GM12891 (cell line): Measurements from ENCODE around the gene RILPL2.

Source experiments
- DNase-seq: peaks from one replicate; pipeline ENCODE4 v3.0.0; 2011; ENCODE audit warnings: low spot score; ENCODE audit not compliant: insufficient read length
- FAIRE-seq: peaks from 2 replicates; lab custom pipeline; 2011; peaks lifted over from hg19 to GRCh38; lab: Jason Lieb, UNC
- PAX5 ChIP-seq: IDR thresholded peaks from 2 replicates; pipeline ENCODE4 v1.6.1; 2011; ENCODE audit warnings: low read length, moderate library complexity, mild to moderate bottlenecking; ENCODE audit not compliant: insufficient read depth, severe bottlenecking
- POLR2A ChIP-seq: IDR thresholded peaks from 2 replicates; pipeline ENCODE4 v1.6.1; 2011; ENCODE audit warnings: low read depth, low read length, control low read depth
- POLR2AphosphoS5 ChIP-seq: IDR thresholded peaks from 2 replicates; pipeline ENCODE4 v1.6.1; 2011; ENCODE audit warnings: low read depth, low read length, control low read depth
- POU2F2 ChIP-seq: IDR thresholded peaks from 2 replicates; pipeline ENCODE4 v1.6.1; 2011; ENCODE audit warnings: low read depth, mild to moderate bottlenecking, control low read depth, low read length, moderate library complexity
- SPI1 ChIP-seq: IDR thresholded peaks from 2 replicates; pipeline ENCODE4 v1.6.1; 2011; ENCODE audit warnings: low read depth, low read length, control low read depth
- TAF1 ChIP-seq: IDR thresholded peaks from 2 replicates; pipeline ENCODE4 v1.6.1; 2011; ENCODE audit warnings: low read depth, low read length, control low read depth

The RILPL2 gene

DNA sequence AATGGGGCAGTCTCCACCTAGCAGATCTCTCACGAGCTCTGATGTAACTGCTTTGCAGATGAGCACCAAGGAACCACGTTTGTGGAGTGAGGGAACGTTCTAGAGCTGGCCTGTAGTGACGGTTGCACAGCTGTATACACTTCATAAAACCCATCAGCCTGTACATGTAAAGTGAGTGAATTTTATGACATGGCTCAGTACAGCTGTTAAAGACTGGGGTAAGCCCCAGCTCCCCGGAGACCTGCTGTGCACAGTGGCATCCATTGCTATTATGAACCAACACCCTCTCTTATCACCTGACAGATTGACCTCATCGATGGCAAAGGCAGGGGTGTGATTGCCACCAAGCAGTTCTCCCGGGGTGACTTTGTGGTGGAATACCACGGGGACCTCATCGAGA lies 31.9 kb downstream of the RILPL2 start:
- TF ChIP-seq TAF1 (no peak), SPI1 (no peak)
- FAIRE-seq (no peak), DNase-seq (no peak)

DNA sequence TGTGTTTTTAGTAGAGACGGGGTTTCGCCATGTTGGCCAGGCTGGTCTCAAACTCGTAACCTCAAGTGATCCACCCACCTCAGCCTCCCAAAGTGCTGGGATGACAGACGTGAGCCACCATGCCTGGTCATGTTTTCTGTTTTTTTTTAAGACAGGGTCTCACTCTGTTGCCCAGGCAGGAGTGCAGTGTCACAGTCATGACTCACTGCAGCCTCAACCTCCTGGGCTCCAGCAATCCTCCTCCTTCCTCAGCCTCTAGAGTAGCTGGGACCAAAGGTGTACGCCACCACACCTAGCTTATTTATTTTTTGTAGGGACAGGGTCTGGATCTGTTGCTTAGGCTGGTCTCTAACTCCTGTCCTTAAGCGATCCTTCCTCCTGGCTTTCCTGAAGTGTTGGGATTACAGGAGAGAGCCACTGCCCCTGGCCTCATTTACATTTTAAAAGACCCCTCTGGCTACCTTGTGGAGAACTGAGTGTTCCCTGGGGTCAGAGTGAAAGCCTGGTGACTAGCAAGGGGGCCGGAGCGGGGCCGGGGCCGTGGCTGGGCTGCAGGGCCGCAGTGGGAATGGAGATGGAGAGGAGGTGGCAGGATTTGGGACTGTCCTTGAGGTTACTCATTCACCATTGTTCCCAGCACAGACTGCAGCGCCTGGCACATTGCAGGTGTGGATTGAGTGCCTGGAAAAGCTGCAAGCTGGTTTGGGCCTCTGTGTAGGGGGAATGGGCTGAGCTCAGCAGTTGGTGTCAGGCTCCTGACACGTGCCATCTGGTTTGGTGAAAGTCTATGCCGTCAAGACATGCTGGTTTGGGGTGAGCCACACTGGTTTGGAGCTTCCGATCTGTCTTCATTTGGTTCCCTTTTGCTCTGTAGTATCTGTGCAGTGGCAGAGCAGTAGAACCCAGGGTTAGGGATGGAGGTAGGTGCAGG lies 34.5 kb downstream of the RILPL2 start:
- no peak for TF ChIP-seq POLR2AphosphoS5
- DNase-seq (no peak), FAIRE-seq (no peak)

DNA sequence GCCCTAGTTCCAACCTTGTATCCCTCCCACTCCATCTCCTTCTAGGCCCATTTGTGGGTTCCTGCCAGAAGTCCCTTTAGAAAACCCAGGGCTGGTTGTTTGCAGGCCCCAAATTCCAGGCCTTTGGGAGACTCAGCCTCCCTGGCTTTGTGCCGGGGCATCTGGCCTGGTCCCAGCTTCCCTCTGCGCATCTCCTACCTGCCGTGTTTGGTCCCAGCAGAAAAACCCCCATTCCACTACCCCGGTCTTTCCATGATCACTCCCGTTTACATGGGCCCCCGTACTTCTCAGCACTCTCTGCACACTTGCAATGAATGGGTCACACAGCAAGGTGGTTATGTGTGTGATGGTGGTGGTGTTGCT lies 37.2 kb downstream of the RILPL2 start:
- TF ChIP-seq POLR2AphosphoS5 (no peak), POLR2A (no peak), PAX5 (no peak), TAF1 (no peak), POU2F2 (no peak), SPI1 (no peak)
- no peak for DNase-seq
- FAIRE-seq = no peak

DNA sequence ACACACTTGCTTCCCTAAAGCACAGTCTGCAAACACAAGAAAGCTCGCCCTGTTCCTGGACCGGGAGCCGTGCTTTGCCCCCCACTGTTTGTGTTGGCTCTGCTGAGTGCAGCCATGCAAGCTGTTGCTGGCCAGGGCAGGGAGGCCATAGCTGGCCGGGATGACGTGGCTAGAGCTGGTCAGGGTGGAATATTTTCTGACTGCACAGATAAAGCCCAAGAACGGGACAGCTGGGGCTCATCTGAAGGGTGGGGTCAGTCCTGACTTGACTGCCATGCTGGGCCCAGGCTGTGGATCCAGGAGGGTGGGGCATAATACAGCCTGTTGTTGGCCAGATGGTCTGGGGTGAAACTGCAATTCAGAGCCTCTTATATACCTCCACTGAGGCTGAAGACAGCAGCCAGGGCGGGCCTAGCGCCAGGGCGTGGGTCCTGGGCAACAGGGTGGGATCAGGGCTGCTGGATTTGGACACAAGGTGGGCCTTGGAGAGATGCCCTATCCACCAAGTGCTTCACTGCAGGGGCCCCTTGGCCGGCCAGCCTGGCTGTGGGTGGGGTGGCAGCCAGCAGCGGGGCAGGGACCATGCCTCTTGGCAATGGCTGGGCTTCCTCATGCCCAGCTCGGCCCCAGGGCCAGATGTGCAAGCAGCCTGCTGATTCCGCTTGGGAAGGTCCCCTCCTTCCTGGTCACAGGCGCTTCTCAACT lies 37.8 kb downstream of the RILPL2 start:
- DNase-seq (no peak), FAIRE-seq (no peak)
- TF ChIP-seq PAX5 = no peak
- no peak for TF ChIP-seq POU2F2
- TF ChIP-seq POLR2AphosphoS5 = no peak
- no peak for TF ChIP-seq TAF1
- no peak for TF ChIP-seq SPI1
- no peak for TF ChIP-seq POLR2A

DNA sequence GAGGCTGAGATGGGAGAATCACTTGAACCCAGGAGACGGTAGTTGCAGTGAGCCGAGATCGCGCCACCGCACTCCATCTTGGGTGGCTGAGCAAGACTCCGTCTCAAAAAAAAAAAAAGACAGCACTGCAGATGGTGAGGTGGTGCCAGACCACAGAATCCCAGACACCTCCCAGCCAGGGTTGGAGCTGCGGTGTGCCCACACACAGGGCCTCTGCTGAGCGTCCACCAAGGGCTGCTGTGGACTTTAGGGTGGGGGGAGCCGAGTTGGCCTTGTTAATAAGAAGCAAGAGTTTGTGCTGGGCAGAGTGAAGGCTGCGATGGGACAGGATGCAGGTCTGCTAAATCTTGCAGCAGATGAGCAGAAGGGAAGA lies 38.3 kb downstream of the RILPL2 start:
- TF ChIP-seq POLR2AphosphoS5 (no peak), POLR2A (no peak), POU2F2 (no peak), PAX5 (no peak), TAF1 (no peak), SPI1 (no peak)
- no peak for DNase-seq
- FAIRE-seq = no peak

DNA sequence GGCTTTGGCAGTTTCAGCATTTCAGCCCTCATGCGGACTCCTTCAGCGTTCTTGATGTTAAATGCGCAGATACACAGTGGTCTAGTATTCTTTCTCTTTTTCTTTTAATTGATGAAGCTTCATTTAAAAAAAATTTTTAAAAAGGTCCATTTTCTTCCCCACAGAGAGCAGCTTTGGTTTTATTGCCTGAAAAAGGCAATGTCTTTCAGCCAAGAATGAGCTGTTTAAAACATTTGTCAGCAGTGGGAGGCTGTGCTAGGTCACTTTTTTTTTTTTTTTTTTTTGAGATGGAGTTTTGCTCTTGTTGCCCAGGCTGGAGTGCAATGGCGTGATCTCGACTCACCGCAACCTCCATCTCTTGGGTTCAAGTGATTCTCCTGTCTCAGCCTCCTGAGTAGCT lies 39.1 kb downstream of the RILPL2 start:
- DNase-seq (no peak), FAIRE-seq (no peak)
- TF ChIP-seq TAF1 (no peak), POU2F2 (no peak), PAX5 (no peak), SPI1 (no peak), POLR2A (no peak)

DNA sequence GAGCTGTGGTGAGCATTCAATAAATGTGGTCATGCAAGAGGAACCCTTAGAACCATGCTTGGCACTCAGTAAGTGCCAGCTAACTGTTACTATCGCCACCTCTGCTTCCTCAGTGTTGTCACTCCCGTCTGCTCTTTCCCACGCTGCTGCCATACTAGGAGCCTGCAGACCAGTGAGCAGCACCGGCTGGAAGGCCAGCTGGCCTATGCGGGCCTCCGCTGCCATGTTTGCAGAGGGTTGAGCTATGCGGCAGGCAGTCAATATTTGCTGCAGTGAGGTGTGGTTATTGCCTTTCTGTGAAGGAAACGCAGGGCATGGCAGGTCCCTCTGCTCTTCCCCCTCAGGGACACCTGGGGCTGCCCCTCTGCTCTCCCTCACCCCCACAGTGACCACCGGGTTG lies 39.5 kb downstream of the RILPL2 start:
- no peak for FAIRE-seq
- TF ChIP-seq POLR2AphosphoS5 = no peak
- no peak for TF ChIP-seq SPI1
- no peak for TF ChIP-seq TAF1
- TF ChIP-seq POLR2A = no peak
- TF ChIP-seq POU2F2 = no peak
- TF ChIP-seq PAX5 = no peak
- DNase-seq = no peak

DNA sequence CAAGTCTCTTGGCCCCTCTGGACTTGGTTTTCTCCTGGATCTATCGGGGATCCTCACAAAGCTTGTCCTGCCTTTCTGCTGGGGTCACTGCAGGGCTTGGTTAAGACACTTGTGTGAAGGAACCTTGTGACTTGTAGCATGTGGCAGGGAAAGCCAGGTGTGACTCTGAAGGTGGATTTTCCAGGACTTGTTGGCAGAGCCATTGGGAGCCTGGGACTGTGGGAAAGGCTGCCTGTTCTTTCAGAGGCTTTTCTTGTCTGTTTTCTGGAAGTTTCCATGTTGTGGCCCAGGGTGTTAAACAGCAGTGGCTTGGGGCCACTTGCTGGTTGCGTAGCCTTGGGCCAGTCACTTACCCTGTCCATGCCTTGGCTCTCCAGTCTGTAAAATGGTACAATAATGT lies 39.9 kb downstream of the RILPL2 start:
- DNase-seq (no peak), FAIRE-seq (no peak)
- no peak for TF ChIP-seq TAF1
- no peak for TF ChIP-seq POLR2AphosphoS5
- TF ChIP-seq SPI1 = no peak
- no peak for TF ChIP-seq POLR2A
- no peak for TF ChIP-seq PAX5
- TF ChIP-seq POU2F2 = no peak

DNA sequence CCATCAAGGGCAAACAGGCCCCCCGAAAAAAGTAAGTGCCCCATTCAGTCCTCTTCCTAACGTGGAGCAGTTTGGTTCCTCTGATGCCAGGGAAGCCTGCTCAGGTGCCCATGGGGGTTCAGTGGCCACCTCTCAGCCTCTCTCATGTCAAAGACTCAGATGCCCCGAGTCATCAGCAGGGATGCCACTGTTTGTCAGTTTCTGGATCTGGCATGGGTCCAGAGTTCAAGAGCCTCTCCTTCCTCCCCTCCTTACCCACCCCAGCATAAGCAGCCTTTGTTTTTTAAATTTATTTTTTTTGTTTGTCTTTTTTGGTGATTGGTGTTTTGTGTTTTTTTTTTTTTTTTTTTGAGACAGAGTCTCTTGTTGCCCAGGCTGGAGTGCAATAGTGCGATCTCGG lies 41.2 kb downstream of the RILPL2 start:
- FAIRE-seq (no peak), DNase-seq (no peak)
- TF ChIP-seq POLR2A (no peak), PAX5 (no peak), SPI1 (no peak), POU2F2 (no peak), POLR2AphosphoS5 (no peak), TAF1 (no peak)
